NCI-H187 (cell line): ENCODE results near the gene RHBDD2.

Experiments used
- DNase-seq, 2 experiments: peaks; one replicate each; lab custom pipeline; 2025; lab: John Stamatoyannopoulos, UW

The RHBDD2 gene

DNA sequence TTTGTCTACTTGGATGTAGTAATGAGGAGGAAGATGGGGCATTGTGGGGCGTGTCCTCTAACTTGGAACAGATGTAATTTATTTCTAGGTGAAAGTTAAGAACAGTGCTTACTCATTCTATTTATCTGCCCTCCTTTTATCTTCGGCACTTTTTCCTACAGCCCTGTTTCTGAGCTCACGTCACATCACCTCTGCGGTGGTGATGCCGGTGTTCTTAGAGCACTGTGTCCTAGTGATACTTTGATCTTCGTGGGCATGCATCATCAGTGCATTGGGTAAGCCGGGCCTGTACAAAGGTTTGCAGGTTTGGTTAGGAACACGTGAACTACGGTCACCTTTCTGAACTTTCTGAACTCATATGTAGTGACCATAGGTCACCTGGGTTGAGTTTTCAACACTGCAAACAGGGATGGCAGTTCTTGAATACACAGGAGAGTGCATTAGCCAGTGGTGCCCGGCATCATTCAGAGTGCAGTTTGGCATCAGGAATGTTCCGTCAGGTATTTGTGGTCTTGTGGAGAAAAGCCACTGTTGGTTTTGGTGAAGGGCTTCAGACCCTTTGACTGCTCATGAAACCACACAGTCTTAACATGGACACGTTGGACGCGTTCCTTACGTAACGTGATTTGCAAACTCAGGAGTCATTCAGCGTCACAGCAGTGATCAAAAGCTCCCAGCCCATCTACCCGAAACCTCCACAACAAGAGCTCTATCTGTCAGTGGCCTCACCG lies 41.8 kb downstream of the RHBDD2 start:
- no peak for DNase-seq

GRCh38 chr7:75921479-75921878 lies 42.6 kb downstream of the RHBDD2 start:
- no peak for DNase-seq

DNA sequence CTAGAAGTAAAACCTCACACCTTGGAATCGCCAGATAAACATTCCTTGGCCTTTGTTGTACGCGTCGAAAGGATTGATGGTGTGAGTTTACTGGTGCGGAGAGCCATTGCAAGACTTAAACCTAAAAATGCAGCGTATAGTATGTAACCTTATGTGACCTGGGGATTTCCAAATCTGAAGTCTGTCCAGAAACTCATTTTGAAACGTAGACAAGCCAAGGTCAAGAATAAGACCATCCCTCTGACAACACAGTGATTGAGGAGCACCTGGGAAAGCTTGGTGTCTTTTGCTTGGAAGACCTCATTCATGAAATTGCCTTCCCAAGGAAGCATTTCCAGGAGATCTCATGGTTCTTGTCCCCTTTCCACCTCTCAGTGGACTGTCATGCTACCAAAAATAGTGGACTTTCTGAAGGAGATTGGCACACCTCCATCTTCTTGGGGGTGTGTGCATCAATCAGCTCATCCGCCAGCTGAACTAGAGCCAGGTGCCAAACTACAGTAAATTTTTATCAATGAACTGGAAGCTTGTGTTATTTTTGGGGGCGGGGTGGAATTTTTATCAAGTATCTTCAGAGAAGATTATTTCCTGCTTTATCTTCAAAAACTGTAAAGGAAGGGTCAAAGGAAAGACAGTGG lies 44.3 kb downstream of the RHBDD2 start:
- DNase-seq: no peak

DNA sequence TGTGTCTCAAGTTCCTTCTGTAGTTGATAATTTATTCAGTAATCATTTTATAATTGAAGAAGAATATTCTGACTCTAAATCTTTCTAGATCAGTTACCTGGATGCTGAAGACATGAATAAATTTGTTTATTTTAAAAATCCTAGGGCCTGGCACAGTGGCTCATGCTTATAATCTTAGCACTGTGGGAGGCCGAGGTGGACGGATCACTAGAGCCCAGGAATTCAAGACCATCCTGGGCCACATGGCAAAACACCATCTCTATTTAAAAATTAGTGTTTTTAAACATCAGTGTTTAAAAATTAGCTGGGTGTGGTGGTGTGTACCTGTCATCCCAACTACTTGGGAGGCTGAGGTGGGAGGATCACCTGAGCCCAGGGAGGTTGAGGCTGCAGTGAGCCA lies 45.4 kb downstream of the RHBDD2 start:
- DNase-seq: no peak

DNA sequence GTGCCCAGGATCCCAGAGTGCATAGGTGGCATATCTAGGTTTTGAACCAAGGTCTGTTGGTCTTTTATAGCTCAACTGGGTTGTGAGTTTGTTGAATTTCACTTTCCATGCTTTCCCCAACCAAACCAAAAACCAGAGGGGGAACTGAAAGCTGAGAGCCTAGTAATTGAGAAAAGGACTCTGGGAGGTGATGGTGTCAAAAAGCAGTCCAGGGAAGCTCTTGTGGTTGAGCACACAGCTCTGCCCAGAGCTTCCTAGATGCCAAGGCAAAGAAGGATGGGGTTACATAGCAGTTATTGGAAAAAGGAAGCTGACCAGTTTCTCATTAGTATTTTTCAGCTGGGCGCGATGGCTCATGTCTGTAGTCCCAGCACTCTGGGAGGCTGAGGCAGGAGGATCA lies 46.1 kb downstream of the RHBDD2 start:
- no peak for DNase-seq

DNA sequence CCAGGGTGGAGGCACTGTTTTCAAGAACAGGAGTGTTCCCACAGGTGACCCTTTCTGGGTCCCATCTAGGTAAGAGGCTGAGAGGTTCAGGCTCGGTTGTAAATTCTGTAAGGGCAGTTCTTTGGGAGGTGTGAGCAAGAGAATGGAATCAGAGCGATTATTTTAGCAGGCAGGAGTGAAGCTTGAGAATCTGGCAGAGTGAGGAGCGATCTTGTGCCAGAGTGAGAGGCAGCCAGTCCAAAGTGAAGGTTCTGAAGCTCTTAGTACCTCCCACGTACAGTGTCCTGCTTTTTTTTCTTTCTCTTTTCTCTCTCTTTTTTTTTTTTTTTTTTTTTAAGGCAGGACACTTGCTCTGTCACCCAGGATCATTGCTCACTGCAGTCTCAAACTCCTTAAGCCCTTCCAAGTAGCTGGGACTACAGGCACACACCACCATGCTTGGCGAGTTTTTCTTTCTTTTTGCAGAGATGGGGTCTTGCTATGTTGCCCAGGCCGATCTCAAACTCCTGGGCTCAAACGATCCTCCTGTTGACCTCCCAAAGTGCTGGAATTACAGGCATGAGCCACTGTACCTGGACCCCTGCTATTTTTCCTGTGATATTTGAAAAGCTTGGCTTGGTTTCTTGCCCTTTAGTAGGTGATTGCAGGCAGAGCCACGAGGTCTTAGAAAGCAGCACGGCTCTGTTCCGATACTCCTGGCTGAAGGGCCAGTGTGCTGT lies 47.0 kb downstream of the RHBDD2 start:
- DNase-seq: no peak

DNA sequence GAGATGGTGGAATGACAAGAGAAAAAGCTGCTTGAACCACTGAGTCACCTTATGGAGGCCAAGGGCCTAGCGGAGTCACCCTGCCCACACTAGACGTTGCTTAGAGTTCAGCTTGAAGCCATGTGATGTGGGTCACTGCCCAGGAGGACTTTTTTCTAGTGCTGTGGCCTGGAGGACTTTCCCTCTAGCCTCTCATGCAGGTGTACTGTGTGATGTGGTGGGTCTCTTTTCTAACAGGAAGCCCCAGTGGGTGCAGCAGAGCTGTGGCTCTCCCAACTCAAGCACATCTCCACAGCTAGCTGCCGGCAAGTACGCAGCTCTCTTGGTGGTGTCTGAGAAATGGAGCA lies 49.7 kb downstream of the RHBDD2 start:
- DNase-seq: no peak

DNA sequence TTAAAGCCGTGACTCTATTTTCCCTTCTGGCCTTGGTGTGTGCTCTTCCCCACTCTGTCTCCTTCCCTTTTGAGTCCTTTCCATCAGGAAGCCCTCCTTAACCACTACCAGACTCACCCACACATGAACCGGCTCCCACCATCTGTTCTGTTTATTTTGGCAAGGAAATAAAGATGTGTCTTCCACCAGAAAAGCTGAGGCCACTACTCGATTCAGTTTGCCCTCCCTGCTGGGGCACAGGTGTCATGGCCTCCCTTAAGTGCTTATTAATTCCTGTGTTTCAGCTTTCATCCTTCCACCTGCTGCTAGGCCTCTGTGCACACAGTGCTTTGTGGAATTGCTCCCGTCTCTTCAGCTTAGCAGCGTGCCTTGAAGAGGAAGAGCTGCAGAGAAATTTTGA lies 52.8 kb downstream of the RHBDD2 start:
- peak; percentile 52 to 81 for DNase-seq

- DNase-seq: no peak
Observed at GRCh38 chr7:75937958-75938786, 59.3 kb downstream of the RHBDD2 start.
